Measurements from ENCODE around the gene ZNF33B. TPM values are rescaled to one million over a fixed set of nuclear protein-coding genes. Genes with fewer than 3 reads are reported as not detected.

ZNF33B gene
- total and polyA plus RNA-seq, 9 of the 15 experiments (the other 6 are each of a cell fraction or from before 2014, with no cell fraction given): 6.9 to 23.9 (median 15.4) TPM

GRCh38 chr10:42583828-42584227 lies 54.5 kb downstream of the ZNF33B start:
- TF ChIP-seq CEBPB (tag; IDR thresholded peaks at IDR 0.05): peak; percentile 97
- peak; percentile 67 to 76 for TF ChIP-seq NRF1 (conservative IDR thresholded peaks at IDR 0.05 in 1 of 2, IDR thresholded peaks at IDR 0.05 in 1 of 2)
- TF ChIP-seq FOXM1 (IDR thresholded peaks at IDR 0.05; ENCODE audit: low read depth): no peak
- no peak for TF ChIP-seq FOXM1 (CRISPR knock-in tag; IDR thresholded peaks at IDR 0.05; ENCODE audit: low read depth)
- TF ChIP-seq CTCF (IDR thresholded peaks at IDR 0.05 in 2 of 3, conservative IDR thresholded peaks at IDR 0.05 in 1 of 3; ENCODE audit: insufficient read depth in 2 of 3, low read depth in 1 of 3, low read length in 3 of 3): 0 out of 6 replicates have a peak, but pooled peaks of 1 of the 3 experiments have one; percentile 11
- peak; percentile 83 for TF ChIP-seq CEBPG (CRISPR knock-in tag; IDR thresholded peaks at IDR 0.05)
- peak; percentile 36 to 45; a peak in 3 of 4 replicates for TF ChIP-seq CEBPG (tag; conservative IDR thresholded peaks at IDR 0.05 in 1 of 2, IDR thresholded peaks at IDR 0.05 in 1 of 2)
- TF ChIP-seq CTBP1 (IDR thresholded peaks at IDR 0.05; ENCODE audit: borderline replicate concordance): no peak
- no peak overlapping the region for H2AFZ ChIP-seq (ENCODE audit: low read depth, low read length)
- BruUV-seq (replicated peaks): no TSS peak
- H3K79me2 ChIP-seq (ENCODE audit: control insufficient read depth, insufficient read depth, low read length): no peaks in the 10 kb centered on the region
- H3K36me3 ChIP-seq (ENCODE audit: control insufficient read depth, insufficient read depth, low read length): peaks cover 3% of the 10 kb centered on the region; the same call in 1 of the 3 replicates
- ChIA-PET POLR2A (no interaction called here), CTCF (ENCODE audit: low intra/inter-chr PET ratio) (no interaction called here)
- H3K27me3 ChIP-seq (ENCODE audit: control insufficient read depth in 2 of 2, insufficient read depth in 2 of 2, low read length in 2 of 2): no peaks in the 10 kb centered on the region
- FAIRE-seq: no peak
- peak in 2 of 4 experiments; percentile 11 to 28 for DNase-seq (ENCODE audit: extremely low read depth in 1 of 4, low spot score in 3 of 4)
- no peaks in the 10 kb centered on the region; a peak in 1 of 5 replicates for H3K4me1 ChIP-seq (replicated peaks in 1 of 2; ENCODE audit: control insufficient read depth in 2 of 2, insufficient read depth in 2 of 2, low read length in 2 of 2)
- H4K20me1 ChIP-seq (replicated peaks; ENCODE audit: control insufficient read depth, insufficient read depth, low read length): no peaks in the 10 kb centered on the region
- no peak overlapping the region for H3K4me2 ChIP-seq (ENCODE audit: insufficient read depth, low read length)
- ATAC-seq: peak; percentile 84
- H3K9me3 ChIP-seq (replicated peaks; ENCODE audit: control insufficient read depth, insufficient read depth, low read depth, low read length): no peaks in the 10 kb centered on the region
- no peak overlapping the region for H3K27ac ChIP-seq (ENCODE audit: extremely low read depth, low read depth, low read length)
- H3K4me3 ChIP-seq: no peak overlapping the region
- no peaks in the 10 kb centered on the region for H3K9me1 ChIP-seq (ENCODE audit: control insufficient read depth, insufficient read depth, low read length)
- intact Hi-C loops (cut with micrococcal nuclease) (no loop called here), in situ Hi-C loops (cut with MboI) (no loop called here)
- WGBS (ENCODE audit: insufficient coverage, low coverage, missing lambda C conversion rate): 14% methylated on average over 5 of the region's 5 CpGs
- peak overlapping the region in 1 of 2 experiments; percentile 76; a peak in 1 of 4 replicates for H3K9ac ChIP-seq (ENCODE audit: insufficient read depth in 1 of 2, low read depth in 2 of 2, low read length in 2 of 2)
